Osteocyte (in vitro differentiated cells): ENCODE data around the gene SLC44A1. TPM values are rescaled to one million over a fixed set of nuclear protein-coding genes. Genes with fewer than 3 reads are reported as not detected.

Source experiments
- DNase-seq: peaks from one replicate; pipeline ENCODE4 v3.0.0; 2021; ENCODE audit warnings: mixed read lengths; ENCODE audit not compliant: unreplicated experiment; ENCODE audit errors: extremely low spot score
- H3K27ac Mint-ChIP-seq: one replicate; pipeline ENCODE4 v1.8.0; 2021; ENCODE audit warnings: mild to moderate bottlenecking, mixed read lengths; ENCODE audit not compliant: unreplicated experiment
- H3K27me3 Mint-ChIP-seq: one replicate; pipeline ENCODE4 v1.8.0; 2021; ENCODE audit warnings: mixed read lengths; ENCODE audit not compliant: unreplicated experiment
- H3K36me3 Mint-ChIP-seq: one replicate; pipeline ENCODE4 v1.8.0; 2021; ENCODE audit warnings: mixed read lengths; ENCODE audit not compliant: unreplicated experiment
- H3K4me1 Mint-ChIP-seq: one replicate; pipeline ENCODE4 v1.8.0; 2021; ENCODE audit warnings: mixed read lengths; ENCODE audit not compliant: unreplicated experiment
- H3K4me3 Mint-ChIP-seq: one replicate; pipeline ENCODE4 v1.8.0; 2021; ENCODE audit warnings: mild to moderate bottlenecking, moderate library complexity, mixed read lengths; ENCODE audit not compliant: unreplicated experiment
- H3K9me3 Mint-ChIP-seq: one replicate; pipeline ENCODE4 v1.8.0; 2021; ENCODE audit warnings: mixed read lengths; ENCODE audit not compliant: unreplicated experiment
- CTCF ChIP-seq: fragments of 200-600 bp; sonication (generic); IDR thresholded peaks from 2 replicates; pipeline ENCODE4 v1.5.0; 2021; ENCODE audit warnings: antibody characterized with exemption, mild to moderate bottlenecking, moderate library complexity
- total RNA-seq: library from RNA; stranded (reverse); gene quantifications from 2 replicates; pipeline ENCODE4 v1.2.1, GENCODE V29; 2021

The SLC44A1 gene
- total RNA-seq, 1 donor from 2014 or later, result 30.2 TPM

- DNase-seq, result no peak
- Mint-ChIP-seq H3K27me3 (no peaks in the 10 kb centered on the region), H3K36me3 (no peaks in the 10 kb centered on the region), H3K9me3 (no peaks in the 10 kb centered on the region), H3K4me1 (peaks cover 2% of the 10 kb centered on the region), H3K27ac (no peak overlapping the region), H3K4me3 (no peak overlapping the region)
- no peak for TF ChIP-seq CTCF
These were observed 39.3 kb downstream of the SLC44A1 start for GRCh38 chr9:105283795-105284194.

- H3K36me3 Mint-ChIP-seq, result no peaks in the 10 kb centered on the region
- H3K9me3 Mint-ChIP-seq, result no peaks in the 10 kb centered on the region
- no peak overlapping the region for H3K4me3 Mint-ChIP-seq
- H3K4me1 Mint-ChIP-seq, result peaks cover 2% of the 10 kb centered on the region
- no peak for TF ChIP-seq CTCF
- H3K27ac Mint-ChIP-seq, result no peak overlapping the region
- no peak for DNase-seq
- H3K27me3 Mint-ChIP-seq, result no peaks in the 10 kb centered on the region
These were observed 40.0 kb downstream of the SLC44A1 start for GRCh38 chr9:105284463-105284862.

- H3K27ac Mint-ChIP-seq, result no peak overlapping the region
- H3K4me3 Mint-ChIP-seq, result no peak overlapping the region
- no peak for DNase-seq
- no peaks in the 10 kb centered on the region for H3K27me3 Mint-ChIP-seq
- TF ChIP-seq CTCF, result no peak
- peaks cover 2% of the 10 kb centered on the region for H3K4me1 Mint-ChIP-seq
- no peaks in the 10 kb centered on the region for H3K36me3 Mint-ChIP-seq
- H3K9me3 Mint-ChIP-seq, result no peaks in the 10 kb centered on the region
These were observed 41.6 kb downstream of the SLC44A1 start for GRCh38 chr9:105286098-105286497.

GRCh38 chr9:105289305-105289704 is 44.9 kb downstream of the SLC44A1 start:
- TF ChIP-seq CTCF, result no peak
- Mint-ChIP-seq H3K9me3 (no peaks in the 10 kb centered on the region), H3K27ac (no peak overlapping the region), H3K4me1 (no peaks in the 10 kb centered on the region), H3K4me3 (no peak overlapping the region), H3K36me3 (no peaks in the 10 kb centered on the region), H3K27me3 (no peaks in the 10 kb centered on the region)
- no peak for DNase-seq

- Mint-ChIP-seq H3K4me3 (no peak overlapping the region), H3K9me3 (no peaks in the 10 kb centered on the region), H3K27me3 (no peaks in the 10 kb centered on the region), H3K36me3 (no peaks in the 10 kb centered on the region), H3K27ac (no peak overlapping the region), H3K4me1 (peaks cover 8% of the 10 kb centered on the region)
- no peak for DNase-seq
- no peak for TF ChIP-seq CTCF
These were observed 46.0 kb downstream of the SLC44A1 start for GRCh38 chr9:105290418-105290817.
